A673 (cell line): Measurements from ENCODE around the gene TAAR5. TPM values are rescaled to one million over a fixed set of nuclear protein-coding genes. Genes with fewer than 3 reads are reported as not detected.

ENCODE experiments used
- BruUV-seq: library from RNA; stranded (reverse); fragments of 400-500 nt; replicated peaks from 2 replicates; lab custom pipeline; 2021; lab: Mats Ljungman, UMichigan
- CTCF ChIA-PET: fragments of 300-600 bp; sonication (Branson Sonifier 250); formaldehyde crosslinking; loops from one replicate; lab custom pipeline; 2022; ENCODE audit warnings: antibody characterized with exemption; lab: Charles Lee
- POLR2A ChIA-PET: fragments of 300-600 bp; sonication (Branson Sonifier 250); formaldehyde crosslinking; loops from one replicate; lab custom pipeline; 2022; ENCODE audit warnings: antibody characterized with exemption; ENCODE audit not compliant: low non-redundant PET; lab: Charles Lee
- DNase-seq: peaks from one replicate; pipeline ENCODE4 v3.0.0-alpha.2; 2015; ENCODE audit warnings: low spot score
- H3K27ac ChIP-seq: fragments of 200-600 bp; sonication (generic); 2 replicates; pipeline ENCODE4 v1.5.1; 2016; ENCODE audit warnings: mixed run types, low read depth, mild to moderate bottlenecking, mixed read lengths, antibody characterized with exemption, low read length; ENCODE audit not compliant: poor library complexity, severe bottlenecking
- H3K27me3 ChIP-seq: fragments of 200-600 bp; sonication (generic); replicated peaks from 2 replicates; pipeline ENCODE4 v1.6.1; 2017; ENCODE audit warnings: mixed run types, low read depth, mild to moderate bottlenecking, mixed read lengths, antibody characterized with exemption, low read length; ENCODE audit not compliant: insufficient read depth, poor library complexity
- H3K36me3 ChIP-seq: fragments of 200-600 bp; sonication (generic); 2 replicates; pipeline ENCODE4 v1.6.1; 2016; ENCODE audit warnings: mixed run types, mild to moderate bottlenecking, mixed read lengths, antibody characterized with exemption, low read length; ENCODE audit not compliant: insufficient read depth, poor library complexity, severe bottlenecking
- H3K4me1 ChIP-seq: fragments of 200-600 bp; sonication (generic); 2 replicates; pipeline ENCODE4 v1.6.1; 2017; ENCODE audit warnings: mixed run types, mild to moderate bottlenecking, mixed read lengths, antibody characterized with exemption, low read length; ENCODE audit not compliant: insufficient read depth, poor library complexity, severe bottlenecking
- H3K4me3 ChIP-seq: fragments of 200-600 bp; sonication (generic); 2 replicates; pipeline ENCODE4 v1.5.1; 2016; ENCODE audit warnings: low read depth, mixed run types, mild to moderate bottlenecking, mixed read lengths, low read length; ENCODE audit not compliant: poor library complexity, severe bottlenecking
- H3K9me3 ChIP-seq: fragments of 200-600 bp; sonication (generic); 2 replicates; pipeline ENCODE4 v1.6.1; 2016; ENCODE audit warnings: mixed run types, low read depth, mild to moderate bottlenecking, mixed read lengths, antibody characterized with exemption, low read length; ENCODE audit not compliant: poor library complexity, severe bottlenecking
- EZH2 ChIP-seq: fragments of 200-600 bp; sonication (generic); IDR thresholded peaks from 2 replicates; pipeline ENCODE4 v1.6.1; 2017; ENCODE audit warnings: borderline replicate concordance, low read depth, mild to moderate bottlenecking, mixed read lengths, antibody characterized with exemption, low read length; ENCODE audit not compliant: poor library complexity, severe bottlenecking
- intact Hi-C: fragments of 100-400 bp; cut with micrococcal nuclease; formaldehyde crosslinking; loops from one replicate; pipeline ENCODE4 v1.10.0; 2022; ENCODE audit not compliant: unreplicated experiment
- total RNA-seq: library from RNA; stranded (reverse); gene quantifications from 2 replicates; pipeline ENCODE4 v1.2.3, GENCODE V29; 2021
- TF ChIP-seq, protein P1 (sequence below): fragments of 300-800, 200-600 bp; sonication (generic); conservative IDR thresholded peaks from 2 replicates; pipeline ENCODE4 v1.5.1; 2017; ENCODE audit warnings: low read depth, mild to moderate bottlenecking, antibody characterized with exemption, low read length, moderate library complexity, mixed read lengths

Gene TAAR5
- total RNA-seq, 1 experiment from 2014 or later, result not detected

GRCh38 chr6:132548746-132549463 lies 40.6 kb downstream of the TAAR5 start:
- H3K4me1 ChIP-seq, result no peaks in the 10 kb centered on the region
- intact Hi-C loops, result no loop called here
- no peak for DNase-seq
- no peak overlapping the region for H3K4me3 ChIP-seq
- no peaks in the 10 kb centered on the region for H3K9me3 ChIP-seq
- POLR2A ChIA-PET, result no interaction called here
- H3K27me3 ChIP-seq, result peaks cover 88% of the 10 kb centered on the region
- H3K36me3 ChIP-seq, result no peaks in the 10 kb centered on the region
- no peak overlapping the region for H3K27ac ChIP-seq
- CTCF ChIA-PET, result no interaction called here
- BruUV-seq, result no TSS peak
- TF ChIP-seq, protein P1, sequence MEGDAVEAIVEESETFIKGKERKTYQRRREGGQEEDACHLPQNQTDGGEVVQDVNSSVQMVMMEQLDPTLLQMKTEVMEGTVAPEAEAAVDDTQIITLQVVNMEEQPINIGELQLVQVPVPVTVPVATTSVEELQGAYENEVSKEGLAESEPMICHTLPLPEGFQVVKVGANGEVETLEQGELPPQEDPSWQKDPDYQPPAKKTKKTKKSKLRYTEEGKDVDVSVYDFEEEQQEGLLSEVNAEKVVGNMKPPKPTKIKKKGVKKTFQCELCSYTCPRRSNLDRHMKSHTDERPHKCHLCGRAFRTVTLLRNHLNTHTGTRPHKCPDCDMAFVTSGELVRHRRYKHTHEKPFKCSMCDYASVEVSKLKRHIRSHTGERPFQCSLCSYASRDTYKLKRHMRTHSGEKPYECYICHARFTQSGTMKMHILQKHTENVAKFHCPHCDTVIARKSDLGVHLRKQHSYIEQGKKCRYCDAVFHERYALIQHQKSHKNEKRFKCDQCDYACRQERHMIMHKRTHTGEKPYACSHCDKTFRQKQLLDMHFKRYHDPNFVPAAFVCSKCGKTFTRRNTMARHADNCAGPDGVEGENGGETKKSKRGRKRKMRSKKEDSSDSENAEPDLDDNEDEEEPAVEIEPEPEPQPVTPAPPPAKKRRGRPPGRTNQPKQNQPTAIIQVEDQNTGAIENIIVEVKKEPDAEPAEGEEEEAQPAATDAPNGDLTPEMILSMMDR, result no peak

DNA sequence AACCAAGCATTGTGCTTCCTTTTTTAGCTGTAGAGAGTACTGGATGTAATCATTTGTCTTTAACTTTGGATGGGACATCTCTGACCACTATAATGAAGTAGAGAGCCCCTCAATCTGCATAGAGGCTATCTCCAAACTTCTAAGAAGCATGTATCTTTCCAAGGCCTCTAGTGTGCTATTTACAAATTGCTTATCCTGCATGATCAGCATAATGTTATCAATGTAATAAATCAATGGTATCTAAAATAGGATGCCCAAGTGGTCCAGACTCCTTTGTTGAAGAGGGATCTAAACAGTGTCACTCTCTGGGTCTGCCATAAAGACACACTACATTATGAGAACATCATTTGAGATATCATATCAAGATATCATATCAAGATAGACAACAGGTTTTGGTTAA lies 44.7 kb downstream of the TAAR5 start:
- Histone ChIP-seq H3K27ac (no peak overlapping the region), H3K4me3 (no peak overlapping the region), H3K27me3 (peaks cover 93% of the 10 kb centered on the region), H3K4me1 (no peaks in the 10 kb centered on the region), H3K36me3 (no peaks in the 10 kb centered on the region), H3K9me3 (no peaks in the 10 kb centered on the region)
- no TSS peak for BruUV-seq
- intact Hi-C loops, result no loop called here
- CTCF ChIA-PET, result interaction anchor here (0.5 kb wide), 1 partner anchor 243 kb away, joined by 4 read pairs; no protein-coding TSS in a partner anchor
- POLR2A ChIA-PET, result no interaction called here
- DNase-seq, result no peak
- TF ChIP-seq, protein P1, result no peak
- no peak for TF ChIP-seq EZH2

Other genes with a start within 250 kb of the TAAR5 start
- not detected in 2 replicates for gene MOXD1, start 188.3 kb downstream of the TAAR5 start, total RNA-seq
- 19.5 and 22.4 TPM in 2 replicates for gene STX7, start 76.6 kb downstream of the TAAR5 start, total RNA-seq
- not detected in 2 replicates for gene TAAR9, start 51.5 kb downstream of the TAAR5 start, total RNA-seq
- not detected in 2 replicates for gene TAAR8, start 37.1 kb downstream of the TAAR5 start, total RNA-seq
- gene TAAR6, start 19.4 kb downstream of the TAAR5 start, total RNA-seq, result not detected in 2 replicates
- gene TAAR2, start 34.5 kb upstream of the TAAR5 start, total RNA-seq, result not detected in 2 replicates
- not detected in 2 replicates for gene TAAR1, start 69.4 kb upstream of the TAAR5 start, total RNA-seq
- gene VNN1, start 124.3 kb upstream of the TAAR5 start, total RNA-seq, result not detected in 2 replicates
- gene VNN2, start 168.2 kb upstream of the TAAR5 start, total RNA-seq, result not detected in 2 replicates
- gene SLC18B1, start 208.9 kb upstream of the TAAR5 start, total RNA-seq, result 24.4 and 25.2 TPM in 2 replicates
- 913 and 995 TPM in 2 replicates for gene RPS12, start 224.8 kb upstream of the TAAR5 start, total RNA-seq